ENCODE results near the gene KMT2C.

DNA sequence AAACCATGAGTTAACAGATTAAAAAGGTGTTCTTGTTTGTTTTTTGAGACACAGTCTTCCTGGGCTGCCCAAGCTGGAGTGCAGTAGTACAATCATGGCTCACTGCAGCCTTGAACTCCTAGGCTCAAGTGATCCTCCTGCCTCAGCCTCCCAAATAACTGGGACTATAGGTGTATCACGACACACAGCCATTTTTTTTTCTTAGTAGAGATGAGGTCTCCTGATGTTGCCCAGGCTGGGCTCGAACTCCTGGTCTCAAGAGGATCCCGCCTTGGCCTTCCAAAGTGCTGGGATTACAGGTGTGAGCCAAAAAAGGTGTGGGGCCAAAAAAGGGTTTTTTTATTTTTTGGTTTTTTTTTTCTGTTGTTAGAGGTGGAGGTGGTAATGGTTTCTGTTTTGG is 29.3 kb downstream of the KMT2C start:
- TF ChIP-seq, protein P1, sequence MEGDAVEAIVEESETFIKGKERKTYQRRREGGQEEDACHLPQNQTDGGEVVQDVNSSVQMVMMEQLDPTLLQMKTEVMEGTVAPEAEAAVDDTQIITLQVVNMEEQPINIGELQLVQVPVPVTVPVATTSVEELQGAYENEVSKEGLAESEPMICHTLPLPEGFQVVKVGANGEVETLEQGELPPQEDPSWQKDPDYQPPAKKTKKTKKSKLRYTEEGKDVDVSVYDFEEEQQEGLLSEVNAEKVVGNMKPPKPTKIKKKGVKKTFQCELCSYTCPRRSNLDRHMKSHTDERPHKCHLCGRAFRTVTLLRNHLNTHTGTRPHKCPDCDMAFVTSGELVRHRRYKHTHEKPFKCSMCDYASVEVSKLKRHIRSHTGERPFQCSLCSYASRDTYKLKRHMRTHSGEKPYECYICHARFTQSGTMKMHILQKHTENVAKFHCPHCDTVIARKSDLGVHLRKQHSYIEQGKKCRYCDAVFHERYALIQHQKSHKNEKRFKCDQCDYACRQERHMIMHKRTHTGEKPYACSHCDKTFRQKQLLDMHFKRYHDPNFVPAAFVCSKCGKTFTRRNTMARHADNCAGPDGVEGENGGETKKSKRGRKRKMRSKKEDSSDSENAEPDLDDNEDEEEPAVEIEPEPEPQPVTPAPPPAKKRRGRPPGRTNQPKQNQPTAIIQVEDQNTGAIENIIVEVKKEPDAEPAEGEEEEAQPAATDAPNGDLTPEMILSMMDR (conservative IDR thresholded peaks at IDR 0.05; ENCODE audit: low read length), result no peak
- TF ChIP-seq EZH2phosphoT487 (IDR thresholded peaks at IDR 0.05; ENCODE audit: borderline replicate concordance), result no peak

Measured in Loucy (cell line).